SK-N-SH (cell line): ENCODE data around the gene LRRC37B. TPM values are rescaled to one million over a fixed set of nuclear protein-coding genes. Genes with fewer than 3 reads are reported as not detected.
"Not testable (repeated sequence)": the region's sequence is repeated elsewhere in the genome, so short reads cannot be mapped to it uniquely, and the experiment has no call there.

Experiments used
- CTCF ChIA-PET: fragments of 300-600, 350-600 bp; formaldehyde crosslinking; extraction: SDS; loops from one replicate; lab custom pipeline; 2021; lab: Yijun Ruan, JAX
- POLR2A ChIA-PET: fragments of 350-600 bp; sonication (Branson Sonifier 250); formaldehyde crosslinking; extraction: SDS; loops from one replicate; lab custom pipeline; 2020; ENCODE audit warnings: antibody characterized with exemption, inconsistent platforms; lab: Yijun Ruan, JAX
- DNase-seq: peaks from one replicate; pipeline ENCODE4 v3.0.0; 2012
- H2AFZ ChIP-seq: fragments of 200-600 bp; sonication (generic); 2 replicates; pipeline ENCODE4 v1.8.1; 2016; ENCODE audit warnings: antibody characterized with exemption, mild to moderate bottlenecking, low read depth
- H3F3A ChIP-seq: fragments of 200-600 bp; sonication (generic); replicated peaks from 2 replicates; pipeline ENCODE3; 2016; ENCODE audit warnings: antibody characterized with exemption, mild to moderate bottlenecking; ENCODE audit not compliant: insufficient read depth
- H3K27ac ChIP-seq, 2 experiments: fragments of 200-500 bp in 1 of 2; fragments of 200-600 bp in 1 of 2; sonication (Bioruptor generic) in 1 of 2; sonication (generic), shearing (Covaris generic) in 1 of 2; 2 replicates each; pipeline versions ENCODE4 v1.5.1 to v1.6.1; 2014 to 2016; ENCODE audit warnings: low read depth in 2 of 2, inconsistent platforms in 1 of 2, low read length in 1 of 2, mild to moderate bottlenecking in 1 of 2, mixed read lengths in 1 of 2
- H3K27me3 ChIP-seq: fragments of 200-600 bp; sonication (generic), shearing (Covaris generic); 2 replicates; pipeline ENCODE4 v1.6.1; 2016; ENCODE audit warnings: mixed run types; ENCODE audit not compliant: insufficient read depth
- H3K36me3 ChIP-seq, 2 experiments: fragments of 200-500 bp in 1 of 2; fragments of 200-600 bp in 1 of 2; sonication (Bioruptor generic) in 1 of 2; sonication (generic) in 1 of 2; replicated peaks in 1 of 2; 2 replicates each; pipeline versions ENCODE3 to v1.5.1; 2014 to 2016; ENCODE audit warnings: low read length in 1 of 2, mild to moderate bottlenecking in 1 of 2; ENCODE audit not compliant: insufficient read depth in 2 of 2, control insufficient read depth in 1 of 2
- H3K4me1 ChIP-seq, 2 experiments: fragments of 200-500 bp in 1 of 2; fragments of 200-600 bp in 1 of 2; sonication (Bioruptor generic) in 1 of 2; sonication (generic), shearing (Covaris generic) in 1 of 2; 2 replicates each; pipeline versions ENCODE4 v1.5.1 to v1.6.1; 2014 to 2016; ENCODE audit warnings: low read depth in 1 of 2, low read length in 1 of 2, mixed run types in 1 of 2; ENCODE audit not compliant: insufficient read depth in 2 of 2, control insufficient read depth in 1 of 2
- H3K4me2 ChIP-seq: fragments of 200-600 bp; sonication (generic), shearing (Covaris generic); 2 replicates; pipeline ENCODE4 v1.6.1; 2017; ENCODE audit warnings: mixed run types
- H3K4me3 ChIP-seq, 2 experiments: fragments of 200-500 bp in 1 of 2; fragments of 200-600 bp in 1 of 2; sonication (Bioruptor generic) in 1 of 2; sonication (generic), shearing (Covaris generic) in 1 of 2; 2 replicates each; pipeline versions ENCODE4 v1.5.1 to v1.8.1; 2014 to 2016; ENCODE audit warnings: low read depth in 2 of 2, inconsistent platforms in 1 of 2, low read length in 1 of 2, mild to moderate bottlenecking in 1 of 2, mixed read lengths in 1 of 2, moderate library complexity in 1 of 2
- H3K79me2 ChIP-seq: fragments of 200-600 bp; sonication (generic); 2 replicates; pipeline ENCODE4 v1.8.1; 2017; ENCODE audit warnings: mild to moderate bottlenecking; ENCODE audit not compliant: insufficient read depth
- H3K9ac ChIP-seq: fragments of 200-600 bp; sonication (generic); 2 replicates; pipeline ENCODE4 v1.6.1; 2017; ENCODE audit warnings: mixed run types
- H3K9me2 ChIP-seq: fragments of 200-600 bp; sonication (generic); 2 replicates; pipeline ENCODE4 v1.6.1; 2017; ENCODE audit warnings: mixed run types
- H3K9me3 ChIP-seq: fragments of 200-600 bp; sonication (generic); 2 replicates; pipeline ENCODE4 v1.6.1; 2017; ENCODE audit warnings: mixed run types, mild to moderate bottlenecking, moderate library complexity
- H4K20me1 ChIP-seq: fragments of 200-600 bp; sonication (generic); 2 replicates; pipeline ENCODE4 v1.6.1; 2017; ENCODE audit warnings: mild to moderate bottlenecking, mixed run types; ENCODE audit not compliant: insufficient read depth
- YY1 ChIP-seq: IDR thresholded peaks from 2 replicates; pipeline ENCODE4 v1.4.0; 2012; ENCODE audit warnings: low read depth, mild to moderate bottlenecking
- WGBS: methylation state at CpG from one replicate; pipeline ENCODE4 v1.1.6; 2017; ENCODE audit warnings: low lambda C conversion rate; 5-methylcytosine and 5-hydroxymethylcytosine counted together
- polyA plus RNA-seq, 3 experiments: library from polyadenylated mRNA; depleted of rRNA; stranded (reverse); fragments of >200 nt; gene quantifications; 2 replicates each; pipeline ENCODE4 v1.2.3, GENCODE V29; 2012

LRRC37B gene
- polyA plus RNA-seq, 1 of the 3 experiments (the other 2 are of a cell fraction) = 9.3 TPM

DNA sequence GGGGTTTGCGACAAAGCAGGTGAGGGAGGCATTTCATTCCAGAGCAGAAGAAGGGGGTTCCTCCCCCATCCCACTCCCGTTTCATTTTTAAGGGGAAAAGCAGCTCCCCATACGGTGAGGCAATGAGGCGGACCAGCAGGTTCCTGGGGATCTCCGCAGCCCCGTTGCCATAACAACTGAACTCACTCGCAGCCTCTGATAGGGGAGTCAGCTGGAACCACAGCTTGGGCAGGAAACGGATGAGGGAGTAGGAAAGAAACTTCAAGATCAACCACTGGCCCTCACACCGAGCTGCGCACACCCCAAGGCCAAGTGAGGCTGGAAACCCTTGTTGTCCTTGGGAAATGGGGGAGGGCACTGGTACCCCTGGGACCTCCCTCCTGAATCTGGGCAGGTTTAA is 72.6 kb downstream of the LRRC37B start:
- H3K27ac ChIP-seq, POLR2A ChIA-PET, CTCF ChIA-PET, H3K79me2 ChIP-seq, H3K9me3 ChIP-seq, H4K20me1 ChIP-seq, H3K9me2 ChIP-seq, H3F3A ChIP-seq, H3K4me1 ChIP-seq, H3K36me3 ChIP-seq, H3K9ac ChIP-seq, H3K27me3 ChIP-seq: not testable (repeated sequence)
- peak; percentile 52 for DNase-seq
- 0 out of 4 replicates have a peak overlapping the region, but pooled peaks of 1 of the 2 experiments have one; percentile 6 for H3K4me3 ChIP-seq
- WGBS = 11% methylated on average over 9 of the region's 10 CpGs
- H3K4me2 ChIP-seq = peak overlapping the region; percentile 44; the same call in 1 of the 2 replicates
- peak overlapping the region; percentile 72; the same call in 1 of the 2 replicates for H2AFZ ChIP-seq

DNA sequence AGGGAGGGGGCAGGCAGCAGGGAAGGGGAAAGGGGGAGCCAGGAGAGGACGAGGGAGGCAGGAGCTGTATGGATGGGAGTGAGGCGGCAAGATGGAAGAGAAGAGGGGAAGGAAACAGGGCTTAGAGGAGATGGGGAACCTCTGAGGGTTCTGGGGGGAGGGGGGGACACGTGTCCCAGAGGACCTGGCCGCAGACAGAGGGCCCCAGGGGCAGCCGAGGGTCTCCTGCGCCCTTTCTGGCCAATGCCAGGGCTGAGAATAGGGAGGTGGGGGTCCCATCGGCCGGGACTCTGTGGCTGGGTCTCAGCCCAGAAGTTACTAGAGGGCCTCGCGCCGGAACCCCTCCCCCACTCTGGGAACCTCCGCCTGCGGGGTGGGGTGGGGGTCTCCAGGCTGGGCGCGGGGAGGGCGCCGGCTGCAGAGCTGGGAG is 76.4 kb downstream of the LRRC37B start:
- H3K36me3 ChIP-seq, H3K9me3 ChIP-seq, H4K20me1 ChIP-seq, H3K9me2 ChIP-seq, H3K4me1 ChIP-seq, CTCF ChIA-PET, H3F3A ChIP-seq, H3K79me2 ChIP-seq, POLR2A ChIA-PET, H3K27me3 ChIP-seq: not testable (repeated sequence)
- peak overlapping the region; percentile 59 for H3K4me2 ChIP-seq
- 22% methylated on average over 13 of the region's 17 CpGs for WGBS
- DNase-seq = peak; percentile 38
- H2AFZ ChIP-seq = peak overlapping the region; percentile 91
- peak overlapping the region in 1 of 2 experiments; percentile 74; a peak in 2 of 4 replicates for H3K27ac ChIP-seq
- peak overlapping the region; percentile 26 to 39; a peak in 3 of 4 replicates for H3K4me3 ChIP-seq
- peak overlapping the region; percentile 57; the same call in 1 of the 2 replicates for H3K9ac ChIP-seq

DNA sequence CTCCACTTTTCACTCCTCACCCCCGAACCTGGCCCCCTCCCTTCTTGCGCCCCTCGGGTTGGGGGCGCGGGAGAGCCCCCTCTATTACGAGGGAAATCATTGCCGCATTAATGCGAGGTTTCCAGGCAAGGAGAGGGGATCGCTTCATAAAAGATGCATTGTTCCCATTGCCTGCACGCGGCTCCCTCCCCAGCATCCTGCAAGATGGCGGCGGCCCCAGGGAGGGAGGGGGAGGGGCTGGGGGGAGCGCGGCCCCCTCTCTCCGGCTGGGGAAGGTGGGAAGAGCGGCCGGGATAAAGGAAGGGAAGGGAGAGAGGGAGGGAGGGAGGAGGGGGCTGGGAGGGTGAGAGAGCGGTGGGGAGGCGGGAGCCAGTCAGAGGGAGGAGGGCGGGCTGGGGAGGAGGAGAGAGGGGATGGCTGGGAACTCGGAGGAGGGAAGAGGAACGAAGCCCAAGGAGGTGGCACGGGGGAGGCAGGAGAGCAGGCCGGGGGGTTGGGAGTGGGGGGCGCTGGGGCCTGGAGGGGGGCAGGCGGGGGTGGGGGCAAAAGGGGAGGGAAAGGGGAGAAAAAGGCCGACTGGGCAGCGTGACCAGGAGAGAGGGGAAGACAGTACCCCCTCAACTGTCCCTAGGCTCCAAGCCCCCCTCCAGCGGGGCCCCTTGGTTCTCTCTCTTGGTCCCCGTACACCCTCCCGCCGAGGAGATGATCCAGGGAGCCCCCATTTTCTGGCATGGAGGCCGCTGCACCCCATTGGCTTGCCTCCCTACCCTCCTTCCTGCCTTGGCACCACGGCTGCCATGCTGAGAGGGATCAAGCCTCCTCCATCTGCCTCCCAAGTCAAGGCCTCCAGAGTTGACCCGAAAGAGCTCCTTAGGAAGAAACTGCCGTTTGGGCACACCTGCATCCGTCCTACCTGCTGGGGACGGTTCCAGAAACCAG is 77.1 kb downstream of the LRRC37B start:
- peak; percentile 71; the same call in 1 of the 2 replicates for TF ChIP-seq YY1
- POLR2A ChIA-PET, H3K27me3 ChIP-seq, H3K9me3 ChIP-seq, H3K4me1 ChIP-seq, H4K20me1 ChIP-seq, H3F3A ChIP-seq, H3K36me3 ChIP-seq, H3K9me2 ChIP-seq, CTCF ChIA-PET, DNase-seq, H3K79me2 ChIP-seq: not testable (repeated sequence)
- H2AFZ ChIP-seq = peak overlapping the region; percentile 91
- peak overlapping the region; percentile 57; the same call in 1 of the 2 replicates for H3K9ac ChIP-seq
- 9% methylated on average over 16 of the region's 39 CpGs for WGBS
- H3K27ac ChIP-seq = peak overlapping the region in 1 of 2 experiments; percentile 74; a peak in 2 of 4 replicates
- peak overlapping the region; percentile 59 for H3K4me2 ChIP-seq
- peak overlapping the region; percentile 26 to 39; a peak in 3 of 4 replicates for H3K4me3 ChIP-seq

DNA sequence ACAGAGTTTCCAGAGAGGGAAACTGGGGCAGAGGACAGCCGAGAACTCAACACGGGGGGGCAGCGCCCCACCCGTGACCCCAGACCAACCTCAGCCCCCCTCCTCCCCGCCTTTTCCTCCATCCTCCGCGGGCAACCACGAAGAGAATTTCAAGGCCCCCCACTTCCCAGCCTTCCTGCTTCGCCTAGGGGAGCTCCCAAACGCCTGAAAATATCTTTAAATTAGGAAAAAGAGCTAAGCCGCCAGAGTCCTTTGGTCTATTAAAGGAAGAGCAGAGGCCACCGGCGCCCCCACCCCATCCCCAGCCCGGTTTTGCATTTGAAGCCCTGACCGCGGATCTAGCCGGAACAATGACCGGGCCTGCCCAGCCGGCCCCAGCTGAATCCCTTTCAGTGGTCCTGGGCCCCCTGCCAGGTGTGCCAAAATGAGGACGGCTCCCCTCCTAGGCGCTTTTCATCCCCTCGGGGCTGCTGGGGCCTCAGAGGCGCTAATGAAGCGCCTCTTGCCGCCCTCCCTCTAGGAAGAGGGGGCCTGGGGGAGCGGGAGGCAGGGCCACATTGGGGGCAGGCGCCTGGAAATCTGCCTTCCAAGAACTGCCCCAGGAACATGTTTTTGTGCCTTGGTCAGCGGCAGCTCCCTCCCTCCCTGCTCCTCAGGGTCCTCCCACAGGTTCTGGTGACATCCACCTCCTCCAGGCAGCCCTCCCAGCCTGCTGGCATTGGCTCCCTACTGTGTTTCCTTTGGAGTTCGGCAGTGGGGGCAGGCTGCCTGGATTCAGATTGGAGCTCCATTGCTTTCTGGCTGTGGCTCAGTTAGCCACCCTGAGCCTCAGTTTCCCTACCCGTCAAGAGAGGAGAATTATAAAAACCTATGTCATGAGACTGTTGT is 78.0 kb downstream of the LRRC37B start:
- H3F3A ChIP-seq, H3K4me2 ChIP-seq, H4K20me1 ChIP-seq, DNase-seq, H3K36me3 ChIP-seq, H3K9ac ChIP-seq, H3K79me2 ChIP-seq, H3K4me1 ChIP-seq, H3K4me3 ChIP-seq, H2AFZ ChIP-seq, H3K27ac ChIP-seq, POLR2A ChIA-PET, H3K9me2 ChIP-seq, H3K27me3 ChIP-seq, H3K9me3 ChIP-seq, CTCF ChIA-PET: not testable (repeated sequence)
- WGBS = 94% methylated on average over 15 of the region's 30 CpGs

DNA sequence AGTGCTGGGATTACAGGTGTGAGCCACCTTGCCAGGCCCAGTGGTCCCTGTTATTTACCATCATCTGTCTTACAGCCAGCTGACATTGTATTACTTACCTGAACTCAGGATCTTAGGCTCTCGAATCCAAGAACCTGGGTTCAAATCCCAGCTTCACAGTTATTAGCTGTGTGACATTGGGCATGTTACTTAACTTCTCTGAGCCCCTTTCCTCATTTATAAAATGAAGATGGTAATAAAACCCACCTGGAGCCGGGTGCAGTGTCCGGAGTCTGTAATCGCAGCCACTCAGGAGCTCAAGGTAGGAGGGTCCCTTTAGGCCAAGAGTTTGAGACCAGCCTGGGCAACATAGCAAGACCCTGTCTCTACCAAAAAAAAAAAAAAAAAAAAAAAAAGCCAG is 79.7 kb downstream of the LRRC37B start:
- DNase-seq, H3K9me2 ChIP-seq, H3K4me1 ChIP-seq, H3K4me3 ChIP-seq, H3K27ac ChIP-seq, H3F3A ChIP-seq, H3K4me2 ChIP-seq, H3K27me3 ChIP-seq, H3K36me3 ChIP-seq, H3K79me2 ChIP-seq, POLR2A ChIA-PET, CTCF ChIA-PET, H3K9me3 ChIP-seq, H4K20me1 ChIP-seq, H2AFZ ChIP-seq, H3K9ac ChIP-seq: not testable (repeated sequence)
- 85% methylated on average over 4 of the region's 4 CpGs for WGBS

DNA sequence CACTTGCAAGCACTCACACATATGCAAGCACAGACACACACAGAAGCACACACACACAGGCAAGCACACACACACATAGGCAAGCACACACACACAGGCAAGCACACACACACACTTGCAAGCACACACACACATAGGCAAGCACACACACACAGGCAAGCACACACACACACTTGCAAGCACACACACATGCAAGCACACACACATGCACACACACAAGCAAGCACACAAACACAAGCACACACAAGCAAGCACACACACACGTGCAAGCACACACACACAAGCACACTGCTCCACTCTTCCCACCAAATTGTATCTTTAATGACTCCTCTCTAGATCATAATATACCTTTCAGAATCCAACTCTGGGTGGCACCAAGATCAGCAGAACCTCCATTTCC is 84.9 kb downstream of the LRRC37B start:
- H3K9ac ChIP-seq, H3K4me2 ChIP-seq, H3K9me2 ChIP-seq, H2AFZ ChIP-seq, H3K27ac ChIP-seq, H3K79me2 ChIP-seq, DNase-seq, H3K36me3 ChIP-seq, H3K9me3 ChIP-seq, POLR2A ChIA-PET, H3F3A ChIP-seq, H3K4me1 ChIP-seq, H3K27me3 ChIP-seq, CTCF ChIA-PET, H3K4me3 ChIP-seq, H4K20me1 ChIP-seq: not testable (repeated sequence)
- WGBS = 79% methylated on average over 1 of the region's 1 CpG
